SK-N-MC (cell line): Measurements from ENCODE around the gene KCNJ4.

Source experiments
- DNase-seq: peaks from one replicate; pipeline ENCODE4 v3.0.0-alpha.2; 2011; ENCODE audit warnings: low read depth, low spot score
- H3K27ac ChIP-seq: fragments of 200-600 bp; sonication (generic); 2 replicates; pipeline ENCODE4 v1.5.1; 2016; ENCODE audit warnings: mixed run types
- H3K36me3 ChIP-seq: fragments of 200-600 bp; sonication (generic); 2 replicates; pipeline ENCODE4 v1.6.1; 2017; ENCODE audit warnings: antibody characterized with exemption, low read length, mixed read lengths; ENCODE audit not compliant: insufficient read depth
- H3K4me3 ChIP-seq: fragments of 200-600 bp; sonication (generic); 2 replicates; pipeline ENCODE4 v1.5.1; 2016
- H3K9ac ChIP-seq: fragments of 200-600 bp; sonication (generic); 2 replicates; pipeline ENCODE4 v1.8.0; 2017; ENCODE audit warnings: mixed run types, mixed read lengths; ENCODE audit not compliant: insufficient read length
- H3K9me3 ChIP-seq: fragments of 200-600 bp; sonication (generic); 2 replicates; pipeline ENCODE4 v1.6.1; 2017; ENCODE audit warnings: low read depth, mild to moderate bottlenecking, antibody characterized with exemption, low read length, moderate library complexity, mixed read lengths
- EZH2 ChIP-seq: fragments of 200-600 bp; sonication (generic); IDR thresholded peaks from one replicate; pipeline ENCODE4 v1.6.1; 2017; ENCODE audit warnings: antibody characterized with exemption
- FOXP2 ChIP-seq: optimal IDR thresholded peaks from 2 replicates; pipeline ENCODE3; 2011; ENCODE audit warnings: mild to moderate bottlenecking, moderate library complexity; ENCODE audit not compliant: insufficient read depth; ENCODE audit errors: extremely low read length, control extremely low read depth
- POLR2AphosphoS5 ChIP-seq: IDR thresholded peaks from 2 replicates; pipeline ENCODE4 v1.6.1; 2012; ENCODE audit warnings: mild to moderate bottlenecking, low read depth, low read length, borderline replicate concordance

KCNJ4 gene

DNA sequence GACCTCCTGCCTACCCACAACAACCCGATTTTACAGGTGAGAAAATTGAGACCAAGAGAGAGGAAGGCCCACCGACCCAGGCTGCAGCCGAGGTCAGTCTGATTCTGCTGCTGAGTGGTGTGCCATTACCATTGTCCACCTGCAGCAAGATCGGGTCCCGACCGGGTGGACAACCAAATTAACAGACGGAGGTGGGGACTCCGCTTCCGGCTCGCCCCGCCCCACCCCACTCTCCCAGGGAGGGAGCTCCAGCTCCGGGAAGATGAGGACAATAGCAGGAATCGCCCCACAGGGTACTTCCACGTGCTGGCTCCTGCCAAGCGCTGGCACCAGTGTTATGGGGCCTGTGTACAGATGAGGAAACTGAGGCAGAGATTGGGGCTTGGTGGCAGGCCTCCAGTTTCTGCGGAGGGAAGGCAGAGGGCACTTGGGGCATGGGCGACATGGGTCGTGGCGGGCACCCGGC, 12.5 kb upstream of the KCNJ4 start:
- TF ChIP-seq POLR2AphosphoS5 (no peak), EZH2 (no peak), FOXP2 (no peak)
- no peak overlapping the region for H3K9ac ChIP-seq
- no peaks in the 10 kb centered on the region for H3K9me3 ChIP-seq
- DNase-seq, result no peak
- H3K36me3 ChIP-seq, result no peaks in the 10 kb centered on the region
- H3K27ac ChIP-seq, result no peak overlapping the region
- no peak overlapping the region for H3K4me3 ChIP-seq

DNA sequence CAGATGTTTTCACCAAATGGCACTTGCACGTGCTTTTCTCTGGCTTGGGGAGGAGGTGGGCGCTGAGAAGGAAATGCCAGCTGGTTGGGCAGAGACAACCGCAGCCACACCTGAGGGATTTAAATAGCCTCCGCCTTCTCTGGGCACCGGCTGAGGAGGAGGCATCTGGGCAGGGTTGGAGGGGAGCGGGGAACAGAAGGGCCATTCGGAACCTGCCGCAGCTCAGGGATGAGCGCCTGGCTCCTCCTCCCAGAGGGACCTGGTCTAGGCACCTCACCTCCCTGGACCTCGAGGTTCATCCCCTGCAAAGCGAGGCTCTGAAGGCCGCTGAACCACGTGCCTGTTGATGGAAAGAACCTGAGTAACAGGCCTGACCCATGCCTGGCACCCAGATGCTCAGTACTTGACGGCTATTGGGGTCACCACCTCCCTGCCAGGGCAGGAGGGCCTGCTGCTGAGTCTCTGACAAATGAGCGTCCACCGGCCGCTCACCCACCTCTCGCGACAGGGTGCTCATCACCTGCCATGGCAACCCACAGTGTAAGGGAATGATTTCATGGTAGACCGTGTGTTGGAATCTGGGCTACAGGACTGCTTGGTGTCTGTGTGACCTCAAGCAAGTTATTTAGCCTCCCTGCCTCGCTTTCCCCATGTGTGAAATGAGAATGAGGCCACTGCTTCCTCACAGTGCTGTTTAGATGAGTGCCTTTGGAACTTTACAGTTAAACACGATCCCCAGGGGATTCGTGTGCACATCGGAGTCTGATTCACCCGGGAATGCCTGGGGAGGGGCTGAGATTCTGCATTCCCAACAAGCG, 10.9 kb upstream of the KCNJ4 start:
- TF ChIP-seq POLR2AphosphoS5, result no peak
- Histone ChIP-seq H3K9ac (no peak overlapping the region), H3K9me3 (no peaks in the 10 kb centered on the region), H3K27ac (no peak overlapping the region), H3K36me3 (no peaks in the 10 kb centered on the region), H3K4me3 (no peak overlapping the region)
- DNase-seq, result no peak

DNA sequence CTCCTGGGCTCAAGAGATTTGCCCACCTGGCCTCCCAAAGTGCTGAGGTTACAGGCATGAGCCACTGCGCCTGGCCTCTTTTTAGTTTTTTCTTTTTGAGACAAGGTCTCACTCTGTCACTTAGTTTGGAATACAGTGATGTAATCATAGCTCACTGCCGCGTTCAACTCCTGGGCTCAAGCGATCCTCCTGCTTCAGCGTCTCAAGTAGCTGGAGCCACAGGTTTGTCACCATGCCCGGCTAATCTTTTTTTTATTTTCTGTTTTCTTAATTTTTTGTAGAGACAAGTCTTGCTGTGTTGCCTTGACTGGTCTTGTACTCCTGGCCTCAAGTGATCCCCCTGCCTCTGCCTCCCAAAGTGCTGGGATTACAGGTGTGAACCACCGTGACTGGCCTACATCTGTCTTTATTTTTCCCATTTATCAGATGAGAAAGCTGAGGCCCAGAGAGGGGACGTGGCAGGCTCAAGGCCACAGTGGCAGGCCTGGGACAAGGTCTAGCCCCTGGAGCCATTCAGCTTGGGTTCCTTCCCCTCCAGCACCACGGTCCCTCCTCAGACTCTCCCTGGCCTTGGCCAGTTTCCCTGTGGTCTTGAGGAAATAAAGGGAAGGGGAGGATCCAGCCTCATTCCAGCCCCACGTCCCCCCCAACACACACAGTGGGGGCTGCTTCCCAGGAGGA, 10.1 kb upstream of the KCNJ4 start:
- TF ChIP-seq POLR2AphosphoS5 (no peak), EZH2 (no peak), FOXP2 (no peak)
- Histone ChIP-seq H3K9me3 (no peaks in the 10 kb centered on the region), H3K36me3 (no peaks in the 10 kb centered on the region), H3K9ac (no peak overlapping the region), H3K27ac (no peak overlapping the region), H3K4me3 (no peak overlapping the region)
- no peak for DNase-seq

DNA sequence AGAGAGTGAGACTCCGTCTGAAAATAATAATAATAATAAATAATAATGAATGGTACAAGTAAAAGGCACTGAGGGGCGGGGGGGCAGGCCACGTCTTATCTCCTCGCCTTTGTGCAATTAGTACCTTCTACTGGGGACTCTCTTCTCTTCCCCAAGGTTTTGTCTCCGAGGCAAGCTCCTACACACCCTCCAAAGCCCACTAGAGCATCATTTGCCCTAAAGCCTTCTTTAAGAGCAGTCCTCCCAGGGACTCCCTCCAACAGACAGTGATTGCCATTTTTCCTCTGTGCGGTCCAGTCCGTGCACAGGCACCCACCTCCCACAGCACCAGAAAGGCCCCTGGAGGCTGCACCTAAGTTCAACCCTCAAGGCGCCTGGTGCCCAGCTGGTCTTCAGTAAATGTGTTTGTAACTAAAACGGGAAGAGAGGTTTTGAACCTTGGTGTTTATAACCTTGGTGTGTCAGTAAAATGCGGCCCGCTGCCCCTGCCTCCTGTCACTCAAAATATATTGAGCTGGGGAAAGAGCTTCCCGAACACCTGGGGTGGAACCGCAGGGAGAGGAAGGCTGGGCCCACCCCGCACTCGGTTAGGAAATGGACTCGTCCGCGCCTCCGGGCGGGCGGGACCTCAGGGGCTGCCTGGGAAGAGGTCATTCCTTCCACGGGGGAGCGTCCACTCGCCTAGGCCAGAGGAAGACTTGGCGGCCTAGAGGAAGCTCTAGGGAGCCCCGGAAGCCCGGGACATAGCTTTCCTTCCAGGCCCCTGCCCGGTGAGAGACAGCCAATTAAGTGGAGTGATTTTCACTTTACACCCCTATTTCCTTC, 8.2 kb upstream of the KCNJ4 start:
- no peak for DNase-seq
- TF ChIP-seq FOXP2, result no peak
- no peak for TF ChIP-seq POLR2AphosphoS5
- TF ChIP-seq EZH2, result no peak
- H3K4me3 ChIP-seq, result no peak overlapping the region
- no peak overlapping the region for H3K27ac ChIP-seq
- no peak overlapping the region for H3K9ac ChIP-seq
- no peaks in the 10 kb centered on the region for H3K9me3 ChIP-seq
- H3K36me3 ChIP-seq, result no peaks in the 10 kb centered on the region

DNA sequence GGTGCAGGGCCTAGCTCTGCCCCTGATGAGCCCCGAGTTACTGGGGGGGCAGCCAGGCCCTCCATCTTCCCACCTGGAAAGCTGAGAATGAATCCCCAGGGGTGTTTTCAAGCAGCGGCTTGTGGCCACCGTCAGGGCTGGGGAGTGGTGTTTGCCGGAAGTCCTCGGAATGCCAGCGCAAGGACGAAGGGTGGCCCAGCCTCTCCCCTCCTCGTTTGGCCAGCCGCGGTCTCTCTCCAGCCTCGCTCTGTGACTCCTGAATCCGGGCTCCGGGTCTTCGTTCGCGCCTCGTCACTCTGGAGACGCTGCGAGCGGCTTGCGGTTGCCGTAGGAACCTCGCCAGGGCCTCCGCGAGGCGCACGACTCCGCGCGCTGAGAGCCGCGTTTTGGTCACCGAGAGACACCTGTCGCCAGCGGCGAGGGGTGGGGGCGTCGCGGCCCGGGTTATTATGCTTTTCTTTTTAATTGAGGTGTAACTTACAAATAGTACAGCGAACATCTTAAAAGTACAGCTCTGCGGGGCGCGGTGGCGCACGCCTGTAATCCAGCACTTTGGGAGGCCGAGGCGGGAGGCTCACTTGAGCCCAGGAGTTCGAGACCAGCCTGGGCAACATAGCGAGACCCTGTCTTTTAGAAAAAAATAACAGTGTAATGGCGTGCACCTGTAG, 6.5 kb upstream of the KCNJ4 start:
- peak overlapping the region; percentile 66 for H3K4me3 ChIP-seq
- H3K9me3 ChIP-seq, result no peaks in the 10 kb centered on the region

DNA sequence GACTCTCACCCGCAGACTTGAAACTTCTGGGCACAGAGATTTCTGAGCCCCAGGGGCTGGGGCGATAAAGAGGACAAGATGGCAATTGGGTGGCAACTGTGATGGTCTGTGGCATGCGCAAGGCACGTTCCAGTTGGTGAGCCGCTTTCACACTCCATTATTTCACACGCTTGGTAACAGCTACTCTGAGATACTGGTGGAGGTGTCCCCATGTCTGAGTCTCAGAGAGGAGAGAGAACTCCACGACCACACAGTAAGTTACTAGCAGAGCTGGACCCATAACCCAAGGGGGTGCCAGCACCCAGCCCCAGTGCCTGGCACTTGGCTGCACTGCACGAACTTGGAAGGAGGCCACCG, 6.0 kb upstream of the KCNJ4 start:
- peak overlapping the region; percentile 66 for H3K4me3 ChIP-seq
- DNase-seq, result no peak
- no peak overlapping the region for H3K27ac ChIP-seq
- H3K9me3 ChIP-seq, result no peaks in the 10 kb centered on the region
- H3K36me3 ChIP-seq, result no peaks in the 10 kb centered on the region
- TF ChIP-seq POLR2AphosphoS5 (no peak), EZH2 (no peak), FOXP2 (no peak)
- H3K9ac ChIP-seq, result no peak overlapping the region

More for the DNA sequence above, 6.5 kb upstream of the KCNJ4 start:
- H3K9ac ChIP-seq, result no peak overlapping the region
- TF ChIP-seq POLR2AphosphoS5 (no peak), FOXP2 (peak; percentile 47)
- peak; percentile 22 for DNase-seq
- H3K36me3 ChIP-seq, result no peaks in the 10 kb centered on the region
- no peak overlapping the region for H3K27ac ChIP-seq

DNA sequence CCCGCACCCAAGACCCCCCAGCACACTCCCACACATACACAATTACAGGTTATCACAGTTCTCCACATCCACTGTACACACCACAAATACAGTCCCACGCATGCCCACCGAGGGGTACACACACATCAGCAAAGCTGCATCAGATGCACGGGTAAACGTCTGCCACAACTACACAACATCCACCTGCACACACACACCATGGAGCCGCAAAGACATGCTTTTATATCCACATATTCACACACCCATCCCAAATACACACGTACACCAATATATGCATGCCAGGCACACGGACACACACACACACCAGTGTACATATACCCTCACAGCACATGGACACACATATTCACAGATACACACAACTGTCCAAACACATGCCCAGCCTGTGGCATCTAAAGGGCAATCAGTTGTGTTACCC, 5.4 kb upstream of the KCNJ4 start:
- no peaks in the 10 kb centered on the region for H3K9me3 ChIP-seq
- TF ChIP-seq EZH2 (no peak), FOXP2 (no peak)
- no peak overlapping the region for H3K27ac ChIP-seq
- H3K4me3 ChIP-seq, result no peak overlapping the region
- H3K9ac ChIP-seq, result no peak overlapping the region
- H3K36me3 ChIP-seq, result no peaks in the 10 kb centered on the region
- DNase-seq, result no peak

DNA sequence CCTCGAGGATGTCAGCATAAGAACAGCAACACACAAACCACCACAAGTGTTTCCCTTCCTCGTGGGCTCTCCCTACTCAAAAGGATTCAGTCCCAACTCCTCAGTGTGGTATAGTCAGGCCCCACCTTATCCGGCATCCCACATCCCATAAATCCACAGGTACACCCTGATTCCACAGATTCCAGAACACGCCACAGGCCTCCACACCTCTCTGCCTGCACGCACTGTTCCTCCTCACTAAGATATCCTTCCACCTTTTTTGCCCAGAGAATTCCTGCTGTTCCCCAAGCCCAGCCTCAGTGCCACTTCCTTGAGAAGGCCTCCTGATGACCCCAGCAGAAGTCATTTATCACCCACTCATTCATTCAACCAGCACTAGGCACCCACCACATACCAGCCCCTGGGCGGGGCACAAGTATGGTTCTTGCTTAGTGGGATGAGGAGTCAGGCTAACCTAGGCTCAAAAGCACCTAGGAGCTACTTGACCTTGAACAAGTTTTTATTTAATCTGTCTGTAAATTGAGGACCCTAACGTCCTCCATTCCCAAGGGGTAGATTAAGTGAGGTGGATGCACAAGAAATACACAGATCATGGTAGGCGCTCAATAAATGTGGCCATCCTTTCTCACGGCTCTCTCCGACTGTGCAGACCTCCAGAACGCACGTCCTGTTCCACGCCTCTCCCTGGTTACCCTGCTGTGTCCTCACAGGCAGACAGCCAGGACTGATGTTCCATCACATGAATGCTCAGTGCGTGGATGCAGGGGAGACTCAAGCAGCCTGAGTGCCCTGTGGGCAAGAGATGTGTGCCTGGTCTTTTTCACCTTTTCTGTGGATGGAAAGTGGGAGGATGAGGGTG, 2.1 kb upstream of the KCNJ4 start:
- no peak for TF ChIP-seq EZH2
- no peak for TF ChIP-seq FOXP2
- TF ChIP-seq POLR2AphosphoS5, result no peak
- no peak overlapping the region for H3K9ac ChIP-seq

More for the DNA sequence above, 2.1 kb upstream of the KCNJ4 start:
- Histone ChIP-seq H3K9me3 (no peaks in the 10 kb centered on the region), H3K4me3 (no peak overlapping the region), H3K27ac (no peak overlapping the region), H3K36me3 (no peaks in the 10 kb centered on the region)
- no peak for DNase-seq
